ENCODE results near the gene FRMD6. TPM values are rescaled to one million over a fixed set of nuclear protein-coding genes. Genes with fewer than 3 reads are reported as not detected.

The FRMD6 gene
- total and polyA plus RNA-seq, 2 experiments from 2014 or later: 8.4 to 24.7 TPM

DNA sequence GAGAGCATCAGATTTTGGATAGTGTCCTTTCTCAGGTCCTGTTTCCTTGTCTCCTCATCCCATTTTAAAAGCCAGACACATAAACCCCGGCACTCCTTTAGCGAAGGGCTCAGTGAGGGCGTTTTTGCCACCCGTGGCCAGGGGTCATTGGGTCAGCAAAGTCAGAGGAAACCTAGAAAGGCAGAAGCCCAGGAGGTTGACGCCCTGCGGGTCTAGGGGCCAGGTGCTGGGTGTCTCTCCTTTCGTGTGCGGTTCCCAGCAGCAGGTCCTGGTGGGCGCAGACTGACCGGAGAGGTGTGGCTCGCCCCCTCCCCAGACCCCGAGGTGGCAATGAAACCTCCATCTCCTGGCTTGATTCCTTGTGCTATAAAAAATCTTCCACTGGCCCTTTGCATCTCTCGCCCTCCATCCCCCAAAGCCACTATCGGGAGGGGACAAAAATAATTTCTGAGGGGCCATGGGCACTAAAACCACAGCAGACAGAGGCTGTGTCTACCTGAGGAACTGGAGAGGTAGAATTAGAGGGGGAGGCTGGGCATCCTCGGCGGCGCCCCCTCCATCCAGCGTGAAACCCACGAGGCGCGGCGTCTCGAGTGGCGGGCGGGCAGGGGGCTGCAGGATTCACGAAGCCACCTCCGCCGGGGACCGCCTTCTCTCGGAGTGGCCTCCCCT is 858 bp upstream of the FRMD6 start:
- DNase-seq (ENCODE audit: low read depth in 1 of 2, low spot score in 1 of 2): peak in 1 of 2 donors; percentile 24
- Histone ChIP-seq H3K9me3 (ENCODE audit: low read depth) (no peaks in the 10 kb centered on the region), H3K36me3 (no peaks in the 10 kb centered on the region), H3K27ac (peak overlapping the region; percentile 100), H3K27me3 (no peaks in the 10 kb centered on the region), H3K4me1 (ENCODE audit: low read depth) (peaks cover 25% of the 10 kb centered on the region), H3K4me3 (peak overlapping the region; percentile 63)
- TF ChIP-seq, protein P1, sequence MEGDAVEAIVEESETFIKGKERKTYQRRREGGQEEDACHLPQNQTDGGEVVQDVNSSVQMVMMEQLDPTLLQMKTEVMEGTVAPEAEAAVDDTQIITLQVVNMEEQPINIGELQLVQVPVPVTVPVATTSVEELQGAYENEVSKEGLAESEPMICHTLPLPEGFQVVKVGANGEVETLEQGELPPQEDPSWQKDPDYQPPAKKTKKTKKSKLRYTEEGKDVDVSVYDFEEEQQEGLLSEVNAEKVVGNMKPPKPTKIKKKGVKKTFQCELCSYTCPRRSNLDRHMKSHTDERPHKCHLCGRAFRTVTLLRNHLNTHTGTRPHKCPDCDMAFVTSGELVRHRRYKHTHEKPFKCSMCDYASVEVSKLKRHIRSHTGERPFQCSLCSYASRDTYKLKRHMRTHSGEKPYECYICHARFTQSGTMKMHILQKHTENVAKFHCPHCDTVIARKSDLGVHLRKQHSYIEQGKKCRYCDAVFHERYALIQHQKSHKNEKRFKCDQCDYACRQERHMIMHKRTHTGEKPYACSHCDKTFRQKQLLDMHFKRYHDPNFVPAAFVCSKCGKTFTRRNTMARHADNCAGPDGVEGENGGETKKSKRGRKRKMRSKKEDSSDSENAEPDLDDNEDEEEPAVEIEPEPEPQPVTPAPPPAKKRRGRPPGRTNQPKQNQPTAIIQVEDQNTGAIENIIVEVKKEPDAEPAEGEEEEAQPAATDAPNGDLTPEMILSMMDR (IDR thresholded peaks at IDR 0.05; ENCODE audit: low read depth, low read length): no peak

DNA sequence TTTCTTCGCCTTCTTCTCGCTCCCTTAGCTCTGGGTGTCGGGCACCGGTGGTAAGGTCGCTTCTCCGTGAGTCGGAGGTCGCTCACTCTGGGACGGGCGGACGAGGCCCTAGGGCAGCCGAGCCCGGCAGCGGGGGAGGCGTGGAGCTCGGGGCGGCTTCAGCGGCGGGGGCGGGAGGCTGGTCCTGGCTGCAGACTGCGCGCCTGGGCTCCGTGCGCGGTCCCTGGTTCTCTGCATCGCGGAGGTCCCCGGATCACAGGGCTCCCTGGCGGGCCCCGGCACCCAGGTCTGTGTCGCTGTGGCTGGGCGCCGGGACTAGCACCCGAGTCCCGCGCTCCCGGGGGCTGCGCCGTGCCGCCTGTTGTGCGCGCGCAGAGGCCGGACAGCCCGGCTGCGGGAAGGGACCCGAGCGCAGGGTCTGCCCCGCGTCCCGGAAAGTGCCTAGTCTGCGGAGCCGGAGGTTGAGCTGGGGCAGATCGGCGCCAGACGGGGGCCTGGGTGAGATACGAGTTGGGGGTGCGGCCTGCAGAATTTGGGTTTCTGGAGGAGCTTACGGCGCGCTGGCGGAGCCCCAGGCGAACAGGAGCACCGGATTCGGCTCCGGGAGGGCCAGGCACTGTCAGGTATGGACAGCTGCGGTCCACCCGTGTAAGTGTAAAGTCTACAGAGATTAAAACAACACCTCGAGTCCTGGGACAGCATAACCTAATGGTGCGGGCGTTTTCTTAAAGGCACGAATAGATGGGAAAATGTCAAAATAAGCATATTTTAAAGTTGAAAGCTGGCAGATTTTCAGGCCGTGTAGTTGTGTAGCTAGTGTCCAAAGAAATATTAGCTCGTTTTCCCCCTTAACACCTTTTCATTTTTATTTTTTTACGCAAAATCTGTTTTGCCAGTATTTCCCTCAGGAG is 713 bp downstream of the FRMD6 start:
- Histone ChIP-seq H3K4me1 (ENCODE audit: low read depth) (peaks cover 26% of the 10 kb centered on the region), H3K36me3 (no peaks in the 10 kb centered on the region), H3K27me3 (no peaks in the 10 kb centered on the region), H3K9me3 (ENCODE audit: low read depth) (no peaks in the 10 kb centered on the region), H3K4me3 (peak overlapping the region; percentile 63), H3K27ac (peak overlapping the region; percentile 100)
- TF ChIP-seq, protein P1 (IDR thresholded peaks at IDR 0.05; ENCODE audit: low read depth, low read length): no peak
- DNase-seq (ENCODE audit: low read depth in 1 of 2, low spot score in 1 of 2): no peak

DNA sequence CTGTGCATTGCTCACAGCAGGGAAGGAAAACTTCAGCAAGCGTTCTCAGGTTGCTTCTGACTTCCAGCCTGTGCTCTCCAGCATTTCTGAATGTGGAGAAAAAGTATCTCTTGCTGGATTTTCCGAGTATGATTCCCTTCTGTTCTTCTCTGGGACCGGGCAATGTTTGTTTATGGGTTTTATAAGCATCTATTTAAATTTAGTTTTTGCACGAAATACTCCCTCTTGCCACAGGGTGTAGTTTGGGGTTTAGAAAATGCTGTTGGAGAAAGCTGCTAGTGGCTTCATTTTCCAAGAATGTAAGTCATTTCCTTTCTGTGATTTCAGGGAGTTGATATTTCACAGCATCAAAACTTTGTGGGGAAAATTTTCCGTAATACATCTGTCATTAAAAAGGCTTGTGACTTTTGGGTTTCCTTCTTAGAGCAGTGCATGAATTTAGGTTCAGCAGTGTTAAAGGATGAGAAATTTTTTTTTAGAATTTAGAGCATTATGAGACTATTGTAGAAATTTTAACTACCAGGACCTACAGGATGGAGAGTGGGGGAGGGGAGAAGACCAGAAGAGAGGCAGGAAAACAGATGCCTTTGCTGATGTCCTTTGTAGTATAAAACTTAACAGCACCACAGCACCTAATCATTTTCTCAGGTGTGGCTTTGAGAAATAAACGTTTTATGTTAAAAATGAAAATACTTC is 1.5 kb downstream of the FRMD6 start:
- no peaks in the 10 kb centered on the region for H3K27me3 ChIP-seq
- DNase-seq (ENCODE audit: low read depth in 1 of 2, low spot score in 1 of 2): peak; percentile 46 to 91
- H3K27ac ChIP-seq: peak overlapping the region; percentile 100
- no peaks in the 10 kb centered on the region for H3K36me3 ChIP-seq
- H3K4me3 ChIP-seq: peak overlapping the region; percentile 63
- TF ChIP-seq, protein P1 (IDR thresholded peaks at IDR 0.05; ENCODE audit: low read depth, low read length): peak; percentile 58
- peaks cover 26% of the 10 kb centered on the region for H3K4me1 ChIP-seq (ENCODE audit: low read depth)
- H3K9me3 ChIP-seq (ENCODE audit: low read depth): no peaks in the 10 kb centered on the region

DNA sequence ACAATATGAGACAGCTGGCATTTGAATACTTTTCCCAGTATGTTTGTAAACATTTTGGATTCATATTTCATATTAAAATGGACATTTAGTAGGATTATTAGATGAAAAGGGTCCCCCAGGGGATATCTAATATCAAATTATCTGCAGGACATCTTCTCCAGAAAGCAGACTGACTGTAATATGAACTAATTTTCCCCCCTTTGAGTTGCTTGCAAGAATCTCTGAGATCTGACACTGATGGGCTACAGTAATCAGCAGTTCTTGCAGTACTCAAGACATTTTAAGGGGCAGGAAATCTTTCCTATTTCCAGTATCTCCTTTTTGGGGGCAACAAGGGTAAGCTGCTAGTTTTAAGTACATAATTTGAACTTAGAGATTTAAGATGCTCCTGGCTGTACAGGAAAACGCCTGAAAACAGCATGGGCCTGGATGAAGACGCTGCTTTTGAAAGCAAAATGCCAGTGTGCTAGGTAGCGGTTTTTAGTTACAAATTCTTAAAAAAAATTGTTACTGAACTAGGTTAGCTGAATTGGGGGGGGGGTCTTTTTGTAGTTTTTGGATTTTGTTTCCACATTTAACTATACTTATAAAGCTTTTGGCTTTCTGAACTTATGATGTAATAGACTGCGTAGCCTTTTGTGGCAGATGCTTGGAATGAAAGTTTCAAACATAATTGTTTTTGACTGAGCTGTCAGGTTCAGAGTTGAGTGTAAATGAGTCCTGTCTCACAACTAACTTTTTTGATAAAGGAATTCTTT is 2.2 kb downstream of the FRMD6 start:
- DNase-seq (ENCODE audit: low read depth in 1 of 2, low spot score in 1 of 2): no peak
- TF ChIP-seq, protein P1 (IDR thresholded peaks at IDR 0.05; ENCODE audit: low read depth, low read length): no peak
- Histone ChIP-seq H3K4me3 (peak overlapping the region; percentile 63), H3K36me3 (no peaks in the 10 kb centered on the region), H3K4me1 (ENCODE audit: low read depth) (peaks cover 26% of the 10 kb centered on the region), H3K27me3 (no peaks in the 10 kb centered on the region), H3K9me3 (ENCODE audit: low read depth) (no peaks in the 10 kb centered on the region), H3K27ac (peak overlapping the region; percentile 71)

DNA sequence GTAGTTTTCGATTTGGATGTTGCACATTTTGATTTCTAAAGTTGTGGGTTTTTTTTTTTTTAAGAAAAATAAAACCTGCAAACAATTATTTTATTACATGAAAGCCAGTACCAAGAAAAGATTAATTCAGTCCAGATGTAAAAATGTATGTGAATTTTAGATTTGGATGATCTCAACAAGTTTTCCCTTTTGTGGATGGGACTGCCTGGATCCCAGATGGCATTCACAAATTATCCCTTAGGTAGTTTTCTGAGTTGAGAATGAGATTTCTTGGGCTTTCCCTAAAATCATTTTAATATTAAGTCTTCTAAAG is 2.8 kb downstream of the FRMD6 start:
- H3K9me3 ChIP-seq (ENCODE audit: low read depth): no peaks in the 10 kb centered on the region
- H3K4me3 ChIP-seq: no peak overlapping the region
- TF ChIP-seq, protein P1 (IDR thresholded peaks at IDR 0.05; ENCODE audit: low read depth, low read length): no peak
- no peaks in the 10 kb centered on the region for H3K36me3 ChIP-seq
- H3K27me3 ChIP-seq: no peaks in the 10 kb centered on the region
- H3K27ac ChIP-seq: no peak overlapping the region
- H3K4me1 ChIP-seq (ENCODE audit: low read depth): peaks cover 26% of the 10 kb centered on the region
- no peak for DNase-seq (ENCODE audit: low read depth in 1 of 2, low spot score in 1 of 2)

Measured in cardiac muscle cell (in vitro differentiated cells and primary cell).